Mucosa of descending colon (tissue), 3 donors: ENCODE measurements around the gene PDILT. TPM values are rescaled to one million over a fixed set of nuclear protein-coding genes. Genes with fewer than 3 reads are reported as not detected.
A peak's percentile ranks its signal among the peaks of the same experiment; 100 is the strongest.
"Not testable (repeated sequence)": the region's sequence is repeated elsewhere in the genome, so short reads cannot be mapped to it uniquely, and the experiment has no call there.

Experiments
- ATAC-seq: fragments of 200-7000 bp; cut with Tn5 transposase; one replicate; pipeline ENCODE4 v1.9.1; 2020; ENCODE audit warnings: mild to moderate bottlenecking, moderate library complexity
- DNase-seq, 3 donors: peaks; one replicate each; pipeline ENCODE4 v3.0.0-alpha.2; 2020
- H3K36me3 ChIP-seq: fragments of 200-600 bp; one replicate; pipeline ENCODE4 v1.8.0; 2021; ENCODE audit warnings: low read depth, mild to moderate bottlenecking
- H3K4me1 ChIP-seq: fragments of 200-600 bp; one replicate; pipeline ENCODE4 v1.8.0; 2021; ENCODE audit warnings: low read depth, mild to moderate bottlenecking
- H3K4me3 ChIP-seq: fragments of 200-600 bp; one replicate; pipeline ENCODE4 v1.8.0; 2021; ENCODE audit warnings: mild to moderate bottlenecking
- H3K9me3 ChIP-seq: fragments of 200-600 bp; one replicate; pipeline ENCODE4 v1.8.0; 2021; ENCODE audit warnings: mild to moderate bottlenecking
- intact Hi-C, 2 donors: fragments of 100-400 bp; cut with DNase I in 1 of 2; cut with micrococcal nuclease in 1 of 2; formaldehyde crosslinking; loops; one replicate each; pipeline versions ENCODE4 v1.11.0 to v1.11.1; 2022; cut with DNase I, micrococcal nuclease
- long read RNA-seq, 2 donors: library from polyadenylated mRNA; unstranded; transcript quantifications; one replicate each; pipeline ENCODE4 v2.0.0, GENCODE V29; 2019 to 2021
- total RNA-seq, 3 donors: library from RNA; stranded (reverse); fragmentation: NEBNext Ultra II Directional in 2 of 3; extraction: Animal tissue kit (Norgen Biotek cat#: 25700) in 2 of 3; gene quantifications; one replicate each; pipeline versions ENCODE4 v1.2.1 to v1.2.4, GENCODE V29; 2021 to 2023
- TF ChIP-seq, protein P1 (sequence below): fragments of 200-600 bp; IDR thresholded peaks from one replicate; pipeline ENCODE4 v1.8.0; 2022; ENCODE audit warnings: antibody characterized with exemption, mild to moderate bottlenecking
- donor health status: DM: no; HTN: no; CAD: no; lungs with moderate emphysema.
- donor health status: DM: no; HTN: no; CAD: no.
- donor health status: DM: no; HTN: yes; CAD: no.

PDILT gene
- not detected for total RNA-seq
- long read RNA-seq, donor 1 = 0 reads
- long read RNA-seq, donor 2 = 0 reads

DNA sequence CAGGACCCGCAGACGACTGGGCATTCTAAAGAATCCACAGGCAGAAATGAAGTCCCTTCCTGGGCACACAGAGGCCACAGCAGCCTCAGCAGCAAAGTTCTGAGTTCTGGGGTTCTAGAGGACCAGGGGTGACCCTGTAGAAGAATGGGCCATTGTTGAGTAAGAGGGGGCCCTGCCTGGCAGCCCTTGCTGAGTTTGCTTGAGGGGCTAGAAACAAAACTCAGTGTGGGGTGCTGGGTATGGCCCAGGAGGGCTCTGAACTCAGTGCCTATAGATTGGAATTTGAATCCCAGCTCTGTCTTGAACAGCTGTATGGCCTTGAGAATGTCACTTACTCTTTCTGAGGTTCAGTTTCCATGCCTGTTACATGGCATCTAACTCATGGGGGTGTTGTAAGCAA, at the start of gene PDILT:
Gene PDILT (minus strand): TSS at position 101 of the 400 bp plus-strand sequence. CDS start 5,437 bp downstream, outside the sequence.
- no peak for DNase-seq

GRCh38 chr16:20453633-20454032, 49.1 kb upstream of the PDILT start:
- DNase-seq, H3K9me3 ChIP-seq, H3K4me3 ChIP-seq, H3K36me3 ChIP-seq, intact Hi-C loops, ATAC-seq, H3K4me1 ChIP-seq: not testable (repeated sequence)

More for the DNA sequence above, at the start of gene PDILT:
- H3K4me3 ChIP-seq = no peak within 1 kb of the TSS
- no peaks in the 10 kb centered on the region for H3K4me1 ChIP-seq
- H3K36me3 ChIP-seq = no peaks in the 10 kb centered on the region
- no peak for ATAC-seq
- intact Hi-C loops = no loop called here
- no peaks in the 10 kb centered on the region for H3K9me3 ChIP-seq
- TF ChIP-seq, protein P1, sequence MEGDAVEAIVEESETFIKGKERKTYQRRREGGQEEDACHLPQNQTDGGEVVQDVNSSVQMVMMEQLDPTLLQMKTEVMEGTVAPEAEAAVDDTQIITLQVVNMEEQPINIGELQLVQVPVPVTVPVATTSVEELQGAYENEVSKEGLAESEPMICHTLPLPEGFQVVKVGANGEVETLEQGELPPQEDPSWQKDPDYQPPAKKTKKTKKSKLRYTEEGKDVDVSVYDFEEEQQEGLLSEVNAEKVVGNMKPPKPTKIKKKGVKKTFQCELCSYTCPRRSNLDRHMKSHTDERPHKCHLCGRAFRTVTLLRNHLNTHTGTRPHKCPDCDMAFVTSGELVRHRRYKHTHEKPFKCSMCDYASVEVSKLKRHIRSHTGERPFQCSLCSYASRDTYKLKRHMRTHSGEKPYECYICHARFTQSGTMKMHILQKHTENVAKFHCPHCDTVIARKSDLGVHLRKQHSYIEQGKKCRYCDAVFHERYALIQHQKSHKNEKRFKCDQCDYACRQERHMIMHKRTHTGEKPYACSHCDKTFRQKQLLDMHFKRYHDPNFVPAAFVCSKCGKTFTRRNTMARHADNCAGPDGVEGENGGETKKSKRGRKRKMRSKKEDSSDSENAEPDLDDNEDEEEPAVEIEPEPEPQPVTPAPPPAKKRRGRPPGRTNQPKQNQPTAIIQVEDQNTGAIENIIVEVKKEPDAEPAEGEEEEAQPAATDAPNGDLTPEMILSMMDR = no peak

- H3K4me3 ChIP-seq, H3K36me3 ChIP-seq, H3K4me1 ChIP-seq, DNase-seq, H3K9me3 ChIP-seq, intact Hi-C loops, ATAC-seq: not testable (repeated sequence)
Observed at GRCh38 chr16:20451364-20451763, 46.8 kb upstream of the PDILT start, which contains the start of gene ACSM2A. TSS of gene ACSM2A (plus strand) at chr16:20451521. CDS start at chr16:20460115, 8,594 bp downstream.

GRCh38 chr16:20446652-20447393, 42.3 kb upstream of the PDILT start:
- H3K4me3 ChIP-seq, intact Hi-C loops, H3K36me3 ChIP-seq, ATAC-seq, H3K9me3 ChIP-seq, H3K4me1 ChIP-seq, DNase-seq: not testable (repeated sequence)

GRCh38 chr16:20441859-20442258, 37.3 kb upstream of the PDILT start:
- ATAC-seq, H3K36me3 ChIP-seq, H3K9me3 ChIP-seq, H3K4me1 ChIP-seq, H3K4me3 ChIP-seq, DNase-seq, intact Hi-C loops: not testable (repeated sequence)

- no peak for DNase-seq
- TF ChIP-seq, protein P1 = no peak
- intact Hi-C loops = no loop called here
- H3K36me3 ChIP-seq = no peaks in the 10 kb centered on the region
- peak; percentile 18 for ATAC-seq
- H3K9me3 ChIP-seq = no peaks in the 10 kb centered on the region
- no peaks in the 10 kb centered on the region for H3K4me1 ChIP-seq
- no peak overlapping the region for H3K4me3 ChIP-seq
Observed at GRCh38 chr16:20441191-20441590, 36.7 kb upstream of the PDILT start.

DNA sequence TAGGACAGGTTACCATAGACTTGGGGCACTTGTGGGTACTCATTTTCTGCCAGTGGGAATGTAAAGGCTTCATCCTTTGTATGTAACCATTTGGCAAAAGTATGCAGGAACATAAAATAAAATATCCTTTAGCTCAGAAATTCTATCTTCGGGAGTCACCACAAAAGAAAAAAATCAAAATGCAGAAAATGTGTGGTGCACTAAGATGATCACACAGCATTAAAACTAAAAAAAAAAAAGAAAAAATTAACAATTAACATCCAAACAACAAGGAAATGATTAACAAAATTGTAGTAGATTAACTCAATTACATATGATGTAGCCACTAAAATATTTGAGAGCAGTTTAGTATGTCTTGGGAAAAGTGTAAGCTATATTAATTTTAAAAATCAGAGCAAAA, 36.2 kb upstream of the PDILT start:
- H3K4me1 ChIP-seq, ATAC-seq, DNase-seq, H3K4me3 ChIP-seq, intact Hi-C loops, H3K36me3 ChIP-seq, H3K9me3 ChIP-seq: not testable (repeated sequence)

DNA sequence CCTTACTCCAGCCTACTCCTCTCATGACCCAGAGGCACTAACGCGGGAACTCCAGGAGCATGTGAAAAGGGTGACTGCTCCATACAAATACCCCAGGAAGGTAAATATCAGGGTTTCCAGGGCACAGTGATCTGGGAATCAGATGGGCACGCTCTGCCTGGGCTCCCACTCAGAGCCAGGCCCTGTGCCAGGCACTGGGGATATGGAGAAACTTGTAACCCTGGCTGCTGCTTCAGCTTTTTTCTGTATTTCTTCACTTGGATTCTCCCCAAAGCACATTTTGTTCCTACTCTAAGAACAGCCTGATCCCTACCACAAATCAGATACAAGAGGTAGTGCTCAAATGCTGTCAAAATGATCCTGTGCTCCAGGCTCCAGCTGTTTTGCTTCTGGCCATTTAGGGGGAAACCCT, 35.3 kb upstream of the PDILT start:
- H3K4me3 ChIP-seq, H3K9me3 ChIP-seq, intact Hi-C loops, H3K36me3 ChIP-seq, DNase-seq, H3K4me1 ChIP-seq: not testable (repeated sequence)
- ATAC-seq = peak; percentile 47

- ATAC-seq = not testable (repeated sequence)
Observed at GRCh38 chr16:20438950-20439349, 34.4 kb upstream of the PDILT start.

More at GRCh38 chr16:20438950-20439349, 34.4 kb upstream of the PDILT start:
- intact Hi-C loops, H3K9me3 ChIP-seq, DNase-seq, H3K4me3 ChIP-seq, H3K36me3 ChIP-seq, H3K4me1 ChIP-seq: not testable (repeated sequence)
